Stimulated activated naive CD8-positive, alpha-beta T cell treated with anti-CD3 and anti-CD28 coated beads, Interleukin-15, Interleukin-2, amounts not matched to agents 100 ng/mL and 50 ng/mL, for 24 hours (primary cell): ENCODE results near the gene DMAC1.

Experiments used
- H3K27ac Mint-ChIP-seq: one replicate; pipeline ENCODE4 v1.8.0; 2021; ENCODE audit warnings: mild to moderate bottlenecking, mixed read lengths
- H3K27me3 Mint-ChIP-seq: one replicate; pipeline ENCODE4 v1.8.0; 2021; ENCODE audit warnings: mixed read lengths
- H3K36me3 Mint-ChIP-seq: one replicate; pipeline ENCODE4 v1.8.0; 2021; ENCODE audit warnings: low read depth, mixed read lengths
- H3K4me1 Mint-ChIP-seq: one replicate; pipeline ENCODE4 v1.8.0; 2021; ENCODE audit warnings: low read depth, mixed read lengths
- H3K4me3 Mint-ChIP-seq: one replicate; pipeline ENCODE4 v1.8.0; 2021; ENCODE audit warnings: mild to moderate bottlenecking, mixed read lengths
- H3K9me3 Mint-ChIP-seq: one replicate; pipeline ENCODE4 v1.8.0; 2021; ENCODE audit warnings: mixed read lengths

DMAC1 gene

DNA sequence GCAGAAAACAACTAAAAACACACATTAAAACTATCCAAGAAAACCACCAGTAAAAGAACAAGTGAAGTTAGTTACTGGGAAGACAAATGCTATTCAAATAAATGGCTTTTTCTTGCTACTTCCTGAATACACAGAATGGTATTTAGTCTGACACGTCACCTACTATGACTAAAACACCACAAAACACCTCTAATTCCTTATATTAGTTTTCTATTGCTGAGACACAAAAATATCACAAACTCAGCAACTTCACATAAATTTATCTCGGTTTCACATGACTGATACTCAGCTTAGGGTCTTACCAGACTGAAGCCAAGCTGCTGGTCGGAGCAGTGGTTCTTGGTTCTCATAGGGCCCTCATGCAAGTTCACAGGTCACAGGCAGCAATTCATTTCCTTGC is 5.4 kb downstream of the DMAC1 start:
- Mint-ChIP-seq H3K4me3 (no peak overlapping the region), H3K27me3 (no peaks in the 10 kb centered on the region), H3K36me3 (peaks cover 60% of the 10 kb centered on the region), H3K4me1 (peaks cover 33% of the 10 kb centered on the region), H3K27ac (no peak overlapping the region), H3K9me3 (no peaks in the 10 kb centered on the region)

DNA sequence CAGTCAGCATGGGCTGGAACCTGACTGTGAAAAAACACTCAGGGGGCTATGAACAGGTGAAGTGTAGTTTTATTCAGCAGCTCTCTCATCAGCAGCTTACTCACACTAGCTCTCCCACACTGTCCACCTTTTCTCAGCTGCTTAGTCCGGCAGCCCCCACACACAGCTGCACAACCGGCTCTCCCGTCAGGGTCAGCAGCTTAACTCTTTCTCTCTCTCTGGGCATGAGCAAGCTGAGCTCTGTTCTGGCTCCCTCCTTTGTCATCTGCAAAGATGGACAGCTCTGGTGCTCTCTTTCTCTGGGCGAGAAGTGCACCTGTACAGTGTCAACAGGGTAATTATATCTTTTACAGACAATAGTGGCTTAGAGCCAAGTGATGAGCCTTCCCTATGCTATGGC is 8.2 kb downstream of the DMAC1 start:
- no peaks in the 10 kb centered on the region for H3K27me3 Mint-ChIP-seq
- no peak overlapping the region for H3K4me3 Mint-ChIP-seq
- no peak overlapping the region for H3K27ac Mint-ChIP-seq
- peaks cover 42% of the 10 kb centered on the region for H3K36me3 Mint-ChIP-seq
- no peaks in the 10 kb centered on the region for H3K9me3 Mint-ChIP-seq
- H3K4me1 Mint-ChIP-seq, result peaks cover 10% of the 10 kb centered on the region

DNA sequence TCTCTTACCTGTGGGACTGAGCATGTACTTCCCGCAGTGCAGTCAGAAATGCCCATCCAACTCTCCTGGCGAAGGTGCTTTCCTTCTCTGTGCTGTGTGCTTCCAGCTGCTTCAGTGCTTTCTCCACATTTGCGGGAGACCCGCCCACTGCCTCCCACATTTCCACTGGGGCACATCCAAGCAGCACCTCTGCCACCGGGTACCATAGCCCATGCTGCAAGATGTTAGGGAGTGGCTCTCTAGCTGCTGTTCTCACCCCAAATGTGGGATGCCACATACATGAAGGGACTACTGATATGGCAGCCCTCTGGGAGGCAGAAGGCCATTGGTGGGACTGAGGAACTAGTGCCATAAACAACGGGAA is 8.8 kb downstream of the DMAC1 start:
- peaks cover 36% of the 10 kb centered on the region for H3K36me3 Mint-ChIP-seq
- peaks cover 5% of the 10 kb centered on the region for H3K4me1 Mint-ChIP-seq
- H3K9me3 Mint-ChIP-seq, result no peaks in the 10 kb centered on the region
- no peak overlapping the region for H3K27ac Mint-ChIP-seq
- H3K4me3 Mint-ChIP-seq, result no peak overlapping the region
- no peaks in the 10 kb centered on the region for H3K27me3 Mint-ChIP-seq

DNA sequence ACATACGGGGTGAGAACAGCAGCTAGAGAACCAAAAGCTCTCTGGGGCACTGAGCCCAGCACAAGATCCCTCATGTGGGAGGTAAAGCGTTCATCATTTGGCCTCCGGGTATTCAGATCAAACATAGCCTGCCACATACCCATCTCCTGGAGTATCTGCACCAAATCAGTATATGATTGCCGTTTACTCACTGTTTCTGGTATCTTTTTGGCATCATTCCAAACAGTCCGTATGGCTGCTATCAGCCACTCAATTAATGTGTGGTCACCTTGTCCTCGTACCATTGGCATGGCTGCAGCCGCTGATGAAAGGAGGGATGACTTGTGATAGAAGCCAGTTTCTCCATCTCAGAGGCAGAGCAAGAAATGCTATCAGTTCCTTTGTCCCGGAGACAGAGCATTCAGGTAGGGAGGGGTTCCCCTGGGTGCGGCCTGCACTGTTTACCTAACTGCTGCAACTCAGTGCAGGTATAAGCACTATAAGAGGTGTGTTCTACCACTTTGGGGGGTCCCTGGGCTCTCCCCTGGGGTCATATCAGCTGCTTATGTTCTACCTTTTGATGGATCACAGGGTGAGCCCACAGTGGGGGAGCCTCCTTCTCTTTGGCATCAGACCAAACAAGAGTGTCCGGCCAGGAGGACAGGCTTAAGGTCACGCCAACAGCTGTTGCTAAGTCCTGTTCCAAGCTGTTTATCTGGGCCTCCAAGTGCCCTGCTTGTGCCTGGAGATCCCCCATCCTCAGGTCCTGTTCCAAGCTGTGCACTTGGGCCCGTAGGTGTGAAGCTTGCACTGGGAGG is 9.4 kb downstream of the DMAC1 start:
- no peaks in the 10 kb centered on the region for H3K9me3 Mint-ChIP-seq
- peaks cover 35% of the 10 kb centered on the region for H3K36me3 Mint-ChIP-seq
- no peaks in the 10 kb centered on the region for H3K27me3 Mint-ChIP-seq
- H3K27ac Mint-ChIP-seq, result no peak overlapping the region
- peaks cover 5% of the 10 kb centered on the region for H3K4me1 Mint-ChIP-seq
- H3K4me3 Mint-ChIP-seq, result no peak overlapping the region

DNA sequence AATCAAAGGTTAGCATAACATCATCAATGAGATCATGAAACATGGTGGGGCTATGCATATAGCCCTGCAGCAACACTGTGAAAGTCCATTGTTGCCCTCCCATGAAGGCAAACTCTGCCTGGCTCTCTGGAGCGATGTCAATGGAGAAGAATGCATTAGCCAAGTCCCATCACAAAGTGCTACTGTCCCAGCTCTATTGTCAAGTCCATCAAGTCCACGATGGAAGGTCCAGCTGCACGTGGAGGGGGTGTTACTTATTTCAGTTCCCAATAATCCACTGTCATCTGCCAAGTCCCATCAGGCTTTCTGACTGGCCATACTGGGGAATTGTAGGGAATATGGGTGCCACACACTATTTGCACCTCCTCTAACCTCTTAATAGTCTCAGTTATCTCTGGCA is 10.8 kb downstream of the DMAC1 start:
- Mint-ChIP-seq H3K27me3 (no peaks in the 10 kb centered on the region), H3K27ac (no peak overlapping the region), H3K4me1 (no peaks in the 10 kb centered on the region), H3K36me3 (peaks cover 23% of the 10 kb centered on the region), H3K4me3 (no peak overlapping the region), H3K9me3 (no peaks in the 10 kb centered on the region)

DNA sequence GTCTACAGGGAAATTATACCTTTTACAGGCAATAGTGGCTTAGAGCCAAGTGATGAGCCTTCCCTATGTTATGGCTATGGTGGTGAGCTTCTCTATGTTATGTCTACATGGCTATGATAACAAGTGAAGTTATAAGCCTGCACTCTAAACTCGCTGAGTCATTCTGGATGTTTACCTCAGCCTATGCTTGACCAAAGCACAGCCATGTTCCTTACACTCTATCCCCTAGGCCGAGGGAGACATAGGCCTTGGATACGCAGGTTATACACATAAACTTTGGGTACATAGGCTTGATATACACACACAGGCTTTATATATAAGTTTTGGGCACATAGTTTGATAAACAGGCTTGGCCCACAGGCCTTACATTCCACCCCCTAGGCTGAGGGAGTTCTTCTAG is 13.8 kb downstream of the DMAC1 start:
- no peak overlapping the region for H3K27ac Mint-ChIP-seq
- no peaks in the 10 kb centered on the region for H3K27me3 Mint-ChIP-seq
- H3K4me1 Mint-ChIP-seq, result no peaks in the 10 kb centered on the region
- no peaks in the 10 kb centered on the region for H3K9me3 Mint-ChIP-seq
- peaks cover 8% of the 10 kb centered on the region for H3K36me3 Mint-ChIP-seq
- no peak overlapping the region for H3K4me3 Mint-ChIP-seq

DNA sequence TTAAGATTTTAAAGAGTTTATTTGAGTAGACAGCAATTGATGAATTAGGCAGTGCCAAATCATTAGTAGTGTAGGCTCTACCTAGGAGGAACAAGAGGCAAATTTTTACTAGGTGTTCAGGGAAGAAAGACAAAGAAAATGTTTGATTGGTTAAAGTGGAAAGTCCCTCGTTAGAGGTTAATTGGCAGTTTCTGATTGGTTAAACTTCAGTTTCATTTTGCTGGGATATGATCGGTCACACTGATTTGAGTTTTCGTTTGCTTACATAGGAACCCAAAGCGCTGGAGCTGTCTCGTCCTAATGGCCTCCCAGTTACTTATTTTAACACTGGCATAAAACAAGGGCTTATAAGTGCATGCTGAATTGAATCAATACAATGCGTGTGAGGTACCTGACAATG is 15.1 kb downstream of the DMAC1 start:
- H3K9me3 Mint-ChIP-seq, result no peaks in the 10 kb centered on the region
- H3K4me3 Mint-ChIP-seq, result no peak overlapping the region
- no peaks in the 10 kb centered on the region for H3K27me3 Mint-ChIP-seq
- H3K36me3 Mint-ChIP-seq, result peaks cover 8% of the 10 kb centered on the region
- no peaks in the 10 kb centered on the region for H3K4me1 Mint-ChIP-seq
- H3K27ac Mint-ChIP-seq, result no peak overlapping the region

DNA sequence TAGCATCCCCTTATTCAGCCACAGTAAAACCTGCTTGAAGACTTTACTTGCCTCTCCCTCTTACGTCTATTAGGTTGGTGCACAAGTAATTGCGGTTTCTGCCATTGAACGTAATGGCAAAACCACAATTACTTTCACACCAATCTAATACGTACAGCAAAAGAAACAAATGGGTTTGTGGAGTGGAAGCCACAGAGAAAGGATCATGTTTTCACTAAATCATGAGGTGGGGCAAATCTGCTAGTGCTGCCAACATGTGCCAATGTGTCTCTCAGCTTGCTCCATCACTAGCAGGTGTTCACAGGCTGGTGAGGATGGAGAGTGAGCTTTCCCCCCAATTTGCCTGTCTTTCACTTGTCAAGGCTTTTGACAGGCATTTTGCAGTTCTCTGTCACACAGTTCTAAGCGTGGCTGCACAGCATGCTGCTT is 15.9 kb downstream of the DMAC1 start:
- peaks cover 8% of the 10 kb centered on the region for H3K36me3 Mint-ChIP-seq
- no peaks in the 10 kb centered on the region for H3K27me3 Mint-ChIP-seq
- no peaks in the 10 kb centered on the region for H3K4me1 Mint-ChIP-seq
- H3K4me3 Mint-ChIP-seq, result no peak overlapping the region
- H3K27ac Mint-ChIP-seq, result no peak overlapping the region
- no peaks in the 10 kb centered on the region for H3K9me3 Mint-ChIP-seq

DNA sequence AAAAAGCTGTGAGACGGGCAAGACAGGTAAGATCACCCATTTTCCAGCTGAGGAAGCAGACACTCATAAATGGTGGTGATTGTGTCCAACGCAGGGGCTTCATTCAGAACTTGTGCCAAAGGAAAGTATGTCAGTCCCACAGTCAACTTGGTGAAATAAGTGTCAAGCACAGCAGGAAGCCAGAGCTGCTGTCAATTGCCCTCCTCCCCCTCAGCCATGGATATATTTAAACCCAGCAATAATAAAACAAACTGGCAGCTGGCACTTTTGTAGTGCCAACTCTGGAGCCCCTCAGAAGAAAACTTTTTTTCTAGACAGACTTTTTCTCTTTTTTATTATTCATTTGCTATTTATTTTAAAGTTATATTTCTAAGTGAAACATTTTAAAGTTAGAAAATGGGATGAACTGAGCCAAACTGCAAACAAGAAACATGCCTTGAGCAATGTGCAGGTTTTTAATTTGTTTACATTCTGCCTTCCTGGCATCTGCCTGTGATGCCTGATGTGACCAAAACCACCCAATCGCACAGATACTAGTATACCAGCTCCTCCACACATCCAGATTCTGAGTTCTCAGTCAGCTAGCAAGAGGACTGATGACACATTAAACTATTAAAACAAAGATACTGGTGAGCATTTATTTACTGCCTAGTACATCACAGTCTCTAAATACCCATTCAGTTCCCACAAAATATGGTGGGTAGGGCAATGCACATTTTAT is 17.0 kb downstream of the DMAC1 start:
- Mint-ChIP-seq H3K27ac (no peak overlapping the region), H3K9me3 (no peaks in the 10 kb centered on the region), H3K36me3 (peaks cover 8% of the 10 kb centered on the region), H3K4me1 (no peaks in the 10 kb centered on the region), H3K27me3 (no peaks in the 10 kb centered on the region), H3K4me3 (no peak overlapping the region)

DNA sequence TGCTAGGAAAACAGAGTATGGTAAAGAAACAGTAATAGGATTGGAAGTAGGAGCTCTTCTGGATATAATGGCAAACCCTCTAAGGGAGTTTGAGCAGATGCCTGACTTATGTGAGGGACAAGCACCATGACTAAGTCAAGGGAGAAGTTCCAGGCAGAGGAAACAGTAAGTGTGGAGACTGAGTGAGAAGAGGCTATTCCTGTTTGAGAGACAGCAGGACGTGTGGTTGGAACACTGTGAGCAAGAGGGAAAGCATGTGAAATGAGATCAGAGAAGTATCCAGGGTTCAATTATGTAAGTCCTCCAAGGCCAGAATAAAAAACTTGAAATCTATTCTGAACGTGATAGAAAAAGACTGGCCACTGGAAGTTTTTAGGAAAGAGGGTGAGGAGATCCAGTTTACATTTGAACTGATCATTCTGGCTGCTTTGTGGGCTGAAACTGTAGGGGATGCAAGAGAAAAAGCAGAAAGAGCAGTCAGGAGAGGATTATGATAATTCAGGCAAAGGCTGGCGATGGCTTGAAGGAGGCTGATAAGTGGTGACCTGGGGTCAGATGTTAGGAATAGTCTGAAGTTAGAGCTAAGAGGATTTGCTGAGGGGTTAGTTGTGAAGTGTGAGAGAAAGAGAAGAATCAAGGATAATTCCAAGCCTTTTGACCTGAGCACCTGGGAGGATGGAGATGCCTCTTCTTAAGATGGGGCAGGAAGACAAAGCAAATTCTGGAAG is 19.2 kb downstream of the DMAC1 start:
- H3K27me3 Mint-ChIP-seq, result peaks cover 5% of the 10 kb centered on the region
- H3K36me3 Mint-ChIP-seq, result peaks cover 5% of the 10 kb centered on the region

DNA sequence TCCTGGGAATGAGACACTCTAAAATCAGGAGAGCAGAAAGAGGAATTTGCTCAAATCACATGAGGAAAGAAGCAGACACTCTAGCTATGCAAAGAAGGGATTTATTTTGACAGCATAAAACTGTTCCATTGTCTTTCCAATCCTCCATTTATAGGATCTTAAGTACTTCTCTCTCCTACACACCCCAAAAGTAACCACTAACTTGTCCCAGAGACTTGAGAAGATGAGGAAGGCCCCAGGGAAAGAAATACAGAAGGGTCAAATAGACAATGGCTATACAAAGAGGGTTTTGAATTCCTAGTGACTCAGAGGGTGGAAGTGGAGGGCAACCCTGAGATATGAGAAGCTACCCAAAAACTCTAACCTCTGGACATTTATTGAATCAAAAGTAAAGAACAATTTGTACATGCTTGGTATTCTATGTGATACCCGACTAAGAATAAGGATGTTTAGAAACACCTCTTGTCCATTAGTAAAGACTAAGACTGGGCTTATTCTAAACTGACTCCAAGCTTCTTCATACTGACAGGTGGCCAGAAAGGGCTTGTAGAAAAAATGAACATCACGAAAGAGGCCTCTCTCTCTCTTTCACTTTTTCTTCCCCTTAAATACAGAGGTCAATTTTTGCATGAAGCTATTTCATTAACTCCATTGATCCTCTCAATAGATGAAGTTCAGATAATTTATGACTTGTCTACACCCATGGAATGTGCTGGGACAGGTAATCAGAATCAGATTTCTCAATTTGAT is 20.6 kb downstream of the DMAC1 start:
- peaks cover 9% of the 10 kb centered on the region for H3K27me3 Mint-ChIP-seq
- H3K27ac Mint-ChIP-seq, result no peak overlapping the region
- peaks cover 5% of the 10 kb centered on the region for H3K36me3 Mint-ChIP-seq
- H3K4me3 Mint-ChIP-seq, result no peak overlapping the region
- no peaks in the 10 kb centered on the region for H3K9me3 Mint-ChIP-seq
- H3K4me1 Mint-ChIP-seq, result no peaks in the 10 kb centered on the region

More for the DNA sequence above, 19.2 kb downstream of the DMAC1 start:
- H3K27ac Mint-ChIP-seq, result no peak overlapping the region
- H3K4me3 Mint-ChIP-seq, result no peak overlapping the region
- no peaks in the 10 kb centered on the region for H3K9me3 Mint-ChIP-seq
- no peaks in the 10 kb centered on the region for H3K4me1 Mint-ChIP-seq

DNA sequence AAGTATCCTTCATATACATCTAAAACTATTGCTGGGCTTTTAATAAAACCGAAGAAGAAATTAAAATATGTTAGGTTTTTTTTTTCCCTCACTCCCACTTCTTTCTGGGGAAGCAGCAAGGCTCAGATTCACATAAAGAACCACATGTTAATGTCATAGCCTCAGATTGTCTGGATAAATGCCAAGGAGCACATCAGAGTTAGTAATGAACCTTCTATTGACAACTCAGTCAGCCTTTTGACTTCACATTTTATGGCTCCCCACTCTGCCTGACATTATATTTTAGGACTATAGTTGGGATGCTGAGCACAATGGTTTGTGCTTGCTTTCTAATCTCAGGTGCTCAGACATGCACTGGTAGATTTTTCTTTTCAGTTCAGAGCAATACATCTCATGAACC is 21.8 kb downstream of the DMAC1 start:
- H3K9me3 Mint-ChIP-seq, result no peaks in the 10 kb centered on the region
- H3K27me3 Mint-ChIP-seq, result peaks cover 12% of the 10 kb centered on the region
- no peak overlapping the region for H3K27ac Mint-ChIP-seq
- no peak overlapping the region for H3K4me3 Mint-ChIP-seq
- no peaks in the 10 kb centered on the region for H3K4me1 Mint-ChIP-seq
- peaks cover 5% of the 10 kb centered on the region for H3K36me3 Mint-ChIP-seq

DNA sequence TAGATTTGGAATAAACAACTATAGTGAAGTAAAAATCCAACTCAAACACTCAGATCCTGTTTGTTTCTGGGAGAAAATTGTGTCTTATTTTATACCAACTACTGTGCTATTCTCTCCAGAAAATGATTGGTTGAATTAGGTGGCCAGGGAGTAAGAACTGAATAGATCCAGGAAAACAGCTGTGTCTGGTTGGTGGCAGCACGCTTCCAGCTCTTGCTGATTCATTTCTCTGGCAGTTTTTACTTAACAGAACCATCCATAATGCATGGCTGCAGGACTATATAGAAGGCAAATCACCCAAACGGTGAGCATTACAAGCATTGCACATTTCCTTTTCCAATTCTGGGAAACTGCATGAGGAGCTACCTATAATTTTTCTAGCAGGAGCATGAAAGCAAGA is 29.5 kb downstream of the DMAC1 start:
- H3K4me3 Mint-ChIP-seq, result no peak overlapping the region
- no peak overlapping the region for H3K27ac Mint-ChIP-seq
- H3K36me3 Mint-ChIP-seq, result no peaks in the 10 kb centered on the region
- peaks cover 17% of the 10 kb centered on the region for H3K27me3 Mint-ChIP-seq
- no peaks in the 10 kb centered on the region for H3K4me1 Mint-ChIP-seq
- peaks cover 1% of the 10 kb centered on the region for H3K9me3 Mint-ChIP-seq

DNA sequence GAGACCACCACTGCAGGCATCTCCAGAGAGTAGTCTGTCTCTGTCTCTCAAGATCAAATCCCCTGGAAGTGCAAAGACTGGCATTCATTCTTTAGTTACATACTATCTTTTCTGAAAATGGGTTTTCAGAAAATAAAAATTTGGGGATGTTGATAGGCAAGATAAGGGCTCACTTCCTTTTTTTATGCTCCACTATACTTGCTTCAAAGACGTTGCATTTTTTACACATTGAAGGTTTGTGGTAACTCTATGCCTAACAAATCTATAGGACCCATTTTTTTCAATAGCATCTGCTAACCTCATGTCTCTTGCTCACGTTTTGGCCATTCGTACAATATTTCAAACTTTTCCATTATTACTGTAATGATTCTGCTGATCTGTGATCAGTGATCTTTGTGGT is 37.0 kb downstream of the DMAC1 start:
- H3K27me3 Mint-ChIP-seq, result no peaks in the 10 kb centered on the region
- no peaks in the 10 kb centered on the region for H3K4me1 Mint-ChIP-seq
- no peaks in the 10 kb centered on the region for H3K36me3 Mint-ChIP-seq
- H3K4me3 Mint-ChIP-seq, result no peak overlapping the region
- H3K9me3 Mint-ChIP-seq, result peaks cover 8% of the 10 kb centered on the region
- no peak overlapping the region for H3K27ac Mint-ChIP-seq

DNA sequence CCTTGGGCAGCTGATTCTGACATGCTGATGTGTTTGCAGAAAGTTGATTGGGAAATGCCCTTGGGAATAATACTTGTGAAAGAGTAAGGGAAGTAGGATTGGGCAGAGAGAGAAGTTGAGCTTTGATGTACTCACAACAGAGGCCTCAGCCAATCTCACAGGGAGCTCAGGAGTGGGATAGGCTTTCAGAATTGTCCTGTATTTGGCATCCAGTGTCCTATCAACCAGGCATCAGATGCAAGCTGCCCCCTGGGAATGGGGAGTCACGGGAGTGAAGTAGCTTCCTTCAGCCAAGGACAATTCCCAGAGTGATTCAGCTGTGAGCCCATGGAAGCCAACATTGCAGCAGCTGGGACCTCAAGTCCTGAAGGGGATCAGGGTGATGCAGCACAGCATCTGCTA is 39.6 kb downstream of the DMAC1 start:
- Mint-ChIP-seq H3K27ac (no peak overlapping the region), H3K9me3 (peaks cover 6% of the 10 kb centered on the region), H3K4me3 (no peak overlapping the region), H3K27me3 (no peaks in the 10 kb centered on the region), H3K4me1 (peaks cover 25% of the 10 kb centered on the region), H3K36me3 (no peaks in the 10 kb centered on the region)
